Spinal cord (tissue), 10 donors: ENCODE measurements around the gene ZNF212. TPM values are rescaled to one million over a fixed set of nuclear protein-coding genes. Genes with fewer than 3 reads are reported as not detected.

Source experiments
- DNase-seq, 6 donors: peaks; one replicate each; pipeline versions ENCODE4 v3.0.0 to v3.0.0-alpha.2; 2013 to 2015; ENCODE audit warnings: low spot score in 6 of 6, low read depth in 4 of 6
- H3K27ac ChIP-seq: one replicate; pipeline ENCODE4 v1.5.1; 2013; ENCODE audit warnings: low read depth, low read length, control low read depth
- H3K27me3 ChIP-seq: one replicate; pipeline ENCODE4 v1.6.1; 2013; ENCODE audit warnings: low read length; ENCODE audit not compliant: control insufficient read depth, insufficient read depth
- H3K36me3 ChIP-seq: one replicate; pipeline ENCODE4 v1.6.1; 2013; ENCODE audit warnings: low read length; ENCODE audit not compliant: control insufficient read depth, insufficient read depth
- H3K4me1 ChIP-seq: one replicate; pipeline ENCODE4 v1.6.1; 2013; ENCODE audit warnings: low read length; ENCODE audit not compliant: control insufficient read depth, insufficient read depth
- H3K4me3 ChIP-seq: one replicate; pipeline ENCODE4 v1.5.1; 2013; ENCODE audit warnings: low read depth, low read length, control low read depth
- H3K9me3 ChIP-seq: one replicate; pipeline ENCODE4 v1.6.1; 2013; ENCODE audit warnings: low read length; ENCODE audit not compliant: control insufficient read depth, insufficient read depth
- WGBS: methylation state at CpG from one replicate; pipeline ENCODE4 v1.1.5; 2013; ENCODE audit warnings: missing lambda C conversion rate; ENCODE audit not compliant: insufficient coverage; 5-methylcytosine and 5-hydroxymethylcytosine counted together
- polyA plus RNA-seq, 2 donors: library from polyadenylated mRNA; unstranded; fragments of 120-200 nt; gene quantifications; one replicate each; pipeline ENCODE4 v1.2.1, GENCODE V29; 2013; ENCODE audit not compliant: insufficient read length in 2 of 2
- small RNA-seq: library from RNA; depleted of rRNA; stranded (forward); fragments of <200 nt; gene quantifications from one replicate; pipeline ENCODE3, GENCODE V24; 2014; ENCODE audit warnings: low replicate concordance
- total RNA-seq, 2 donors: library from RNA; depleted of rRNA in 1 of 2; stranded (reverse); fragments of 120-200 nt in 1 of 2; fragments of >200 nt in 1 of 2; gene quantifications; one replicate each; pipeline versions ENCODE4 v1.2.3 to v1.2.4, GENCODE V29; 2013 to 2014
- donor health status: healthy.

The ZNF212 gene
- total and polyA plus RNA-seq, 4 donors, result 5.4 to 16.6 (median 9.6) TPM

- H3K27ac ChIP-seq, result no peak overlapping the region
- peaks cover 45% of the 10 kb centered on the region for H3K36me3 ChIP-seq
- H3K4me3 ChIP-seq, result no peak overlapping the region
- 81% methylated on average over 3 of the region's 5 CpGs for WGBS
- no peak for DNase-seq
- no peaks in the 10 kb centered on the region for H3K27me3 ChIP-seq
- no peaks in the 10 kb centered on the region for H3K4me1 ChIP-seq
- no peaks in the 10 kb centered on the region for H3K9me3 ChIP-seq
Measured at GRCh38 chr7:149297034-149297755, 57.7 kb downstream of the ZNF212 start.

- no peak overlapping the region for H3K27ac ChIP-seq
- no peaks in the 10 kb centered on the region for H3K9me3 ChIP-seq
- no peak for DNase-seq
- WGBS, result 83% methylated on average over 2 of the region's 8 CpGs
- no peaks in the 10 kb centered on the region for H3K4me1 ChIP-seq
- H3K27me3 ChIP-seq, result no peaks in the 10 kb centered on the region
- peaks cover 10% of the 10 kb centered on the region for H3K36me3 ChIP-seq
- H3K4me3 ChIP-seq, result no peak overlapping the region
Measured at GRCh38 chr7:149300620-149301285, 61.3 kb downstream of the ZNF212 start.

GRCh38 chr7:149302222-149302621 is 62.8 kb downstream of the ZNF212 start:
- Histone ChIP-seq H3K9me3 (no peaks in the 10 kb centered on the region), H3K4me3 (no peak overlapping the region), H3K27ac (no peak overlapping the region), H3K4me1 (no peaks in the 10 kb centered on the region), H3K36me3 (no peaks in the 10 kb centered on the region), H3K27me3 (no peaks in the 10 kb centered on the region)
- 95% methylated on average over 12 of the region's 12 CpGs for WGBS
- DNase-seq, result no peak

- H3K36me3 ChIP-seq, result no peaks in the 10 kb centered on the region
- H3K27me3 ChIP-seq, result no peaks in the 10 kb centered on the region
- H3K4me3 ChIP-seq, result no peak overlapping the region
- no peak for DNase-seq
- no peaks in the 10 kb centered on the region for H3K4me1 ChIP-seq
- no peak overlapping the region for H3K27ac ChIP-seq
- H3K9me3 ChIP-seq, result no peaks in the 10 kb centered on the region
- WGBS, result 100% methylated on average over 1 of the region's 2 CpGs
Measured at GRCh38 chr7:149302865-149303264, 63.4 kb downstream of the ZNF212 start.

GRCh38 chr7:149304006-149304405 is 64.6 kb downstream of the ZNF212 start:
- no peak for DNase-seq
- WGBS, result 97% methylated on average over 6 of the region's 7 CpGs

More at GRCh38 chr7:149304006-149304405, 64.6 kb downstream of the ZNF212 start:
- H3K4me1 ChIP-seq, result no peaks in the 10 kb centered on the region
- H3K27ac ChIP-seq, result no peak overlapping the region
- H3K9me3 ChIP-seq, result no peaks in the 10 kb centered on the region
- H3K36me3 ChIP-seq, result no peaks in the 10 kb centered on the region
- no peak overlapping the region for H3K4me3 ChIP-seq
- no peaks in the 10 kb centered on the region for H3K27me3 ChIP-seq

Small RNA genes within 50 kb of the gene (small RNA-seq; reads per million reads assigned to genes)
- not detected for gene AC004890.1

Other genes starting within 250 kb of the ZNF212 start
- gene PDIA4, start 211.1 kb upstream of the ZNF212 start, total RNA-seq, result 100 to 1,000 TPM in 1 of 2 donors, 10 to 100 TPM in 1; 84.5 to 123 TPM
- gene PDIA4, start 211.1 kb upstream of the ZNF212 start, polyA plus RNA-seq, result 10 to 100 TPM; 80.2 to 86.4 TPM
- 1 to 10 TPM; 9.6 to 9.7 TPM for gene ZNF786, start 148.9 kb upstream of the ZNF212 start, total RNA-seq
- gene ZNF786, start 148.9 kb upstream of the ZNF212 start, polyA plus RNA-seq, result 10 to 100 TPM; 10.2 to 10.8 TPM
- gene ZNF425, start 113.3 kb upstream of the ZNF212 start, total RNA-seq, result 1 to 10 TPM; 5.7 to 5.8 TPM
- gene ZNF425, start 113.3 kb upstream of the ZNF212 start, polyA plus RNA-seq, result 1 to 10 TPM; 6.1 to 6.3 TPM
- gene ZNF398, start 92.2 kb upstream of the ZNF212 start, total RNA-seq, result 10 to 100 TPM; 15.3 to 15.7 TPM
- gene ZNF398, start 92.2 kb upstream of the ZNF212 start, polyA plus RNA-seq, result 10 to 100 TPM; 15.1 to 16.2 TPM
- 10 to 100 TPM; 17.8 to 19.1 TPM for gene ZNF282, start 44.1 kb upstream of the ZNF212 start, total RNA-seq
- gene ZNF282, start 44.1 kb upstream of the ZNF212 start, polyA plus RNA-seq, result 10 to 100 TPM; 29.0 to 35.0 TPM
- 10 to 100 TPM in 1 of 2 donors, 1 to 10 TPM in 1; 7.8 to 17.2 TPM for gene ZNF783, start 22.5 kb downstream of the ZNF212 start, total RNA-seq
- gene ZNF783, start 22.5 kb downstream of the ZNF212 start, polyA plus RNA-seq, result 10 to 100 TPM; 21.4 to 26.6 TPM
- gene ZNF777, start 221.4 kb downstream of the ZNF212 start, total RNA-seq, result 1 to 10 TPM; 3.7 to 7.8 TPM
- gene ZNF777, start 221.4 kb downstream of the ZNF212 start, polyA plus RNA-seq, result 10 to 100 TPM; 19.4 to 19.7 TPM